Measurements from ENCODE around the gene KCNK5.

The KCNK5 gene, protein sequence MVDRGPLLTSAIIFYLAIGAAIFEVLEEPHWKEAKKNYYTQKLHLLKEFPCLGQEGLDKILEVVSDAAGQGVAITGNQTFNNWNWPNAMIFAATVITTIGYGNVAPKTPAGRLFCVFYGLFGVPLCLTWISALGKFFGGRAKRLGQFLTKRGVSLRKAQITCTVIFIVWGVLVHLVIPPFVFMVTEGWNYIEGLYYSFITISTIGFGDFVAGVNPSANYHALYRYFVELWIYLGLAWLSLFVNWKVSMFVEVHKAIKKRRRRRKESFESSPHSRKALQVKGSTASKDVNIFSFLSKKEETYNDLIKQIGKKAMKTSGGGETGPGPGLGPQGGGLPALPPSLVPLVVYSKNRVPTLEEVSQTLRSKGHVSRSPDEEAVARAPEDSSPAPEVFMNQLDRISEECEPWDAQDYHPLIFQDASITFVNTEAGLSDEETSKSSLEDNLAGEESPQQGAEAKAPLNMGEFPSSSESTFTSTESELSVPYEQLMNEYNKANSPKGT

DNA sequence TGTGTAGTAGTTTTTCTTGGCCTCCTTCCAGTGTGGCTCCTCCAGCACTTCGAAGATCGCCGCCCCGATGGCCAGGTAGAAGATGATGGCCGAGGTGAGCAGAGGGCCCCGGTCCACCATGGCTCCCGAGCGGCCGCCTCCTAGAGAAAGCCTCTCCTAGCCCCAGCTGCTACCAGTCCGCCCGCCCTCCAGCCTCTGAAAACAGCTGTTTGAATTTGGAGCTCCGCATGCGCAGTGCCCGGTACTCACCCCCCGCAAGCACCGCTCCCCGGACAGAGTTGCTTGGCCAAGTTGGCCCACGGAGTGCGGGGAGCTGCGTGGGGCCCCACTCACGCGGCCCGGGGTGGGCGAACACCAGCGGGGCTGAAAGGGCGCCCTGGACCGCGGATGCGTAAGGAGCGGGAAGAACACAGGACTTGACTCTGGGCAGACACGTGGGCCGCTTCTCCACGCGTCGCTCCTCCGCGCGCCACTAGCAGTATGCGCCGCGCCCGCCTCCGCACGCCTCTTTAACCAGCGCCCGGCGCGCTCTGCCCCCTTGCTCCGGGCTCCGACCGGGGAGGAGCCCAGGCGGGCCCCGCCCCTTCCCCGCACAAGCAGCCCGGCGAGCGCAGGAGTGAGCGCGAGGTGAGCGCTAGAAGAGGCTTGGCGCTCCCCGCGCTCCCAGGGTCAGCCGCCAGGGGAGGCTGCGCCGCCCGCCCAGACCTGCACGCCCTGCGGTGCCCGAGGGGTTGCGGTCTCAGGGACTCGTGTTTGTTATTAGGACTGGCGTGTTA lies at the start of gene KCNK5:
Gene KCNK5 (minus strand): TSS at position 484 of the 776 bp plus-strand sequence. CDS start 364 bp downstream, at position 120.
- H3K27ac ChIP-seq (ENCODE audit: low read depth, low read length): no peak within 1 kb of the TSS
- H3K9me3 ChIP-seq (ENCODE audit: control insufficient read depth in 5 of 5, low read length in 5 of 5): no peaks in the 10 kb centered on the region
- H3K27me3 ChIP-seq (ENCODE audit: control insufficient read depth in 5 of 5, insufficient read depth in 4 of 5, low read length in 5 of 5): peaks cover 0 to 19% (median 8%) of the 10 kb centered on the region in 5 donors
- no peaks in the 10 kb centered on the region for H3K36me3 ChIP-seq (ENCODE audit: control insufficient read depth in 5 of 5, insufficient read depth in 5 of 5, low read length in 5 of 5)
- H3K4me3 ChIP-seq (ENCODE audit: low read depth in 1 of 5, low read length in 5 of 5): peak within 1 kb of the TSS; percentile 59 to 68 (median 63)
- H3K4me1 ChIP-seq (ENCODE audit: control insufficient read depth in 5 of 5, insufficient read depth in 5 of 5, low read length in 5 of 5): peaks cover 4 to 38% (median 33%) of the 10 kb centered on the region in 5 donors
- peak within 1 kb of the TSS in 3 of 5 donors; percentile 43 to 67 (median 53) for H3K9ac ChIP-seq (ENCODE audit: low read length in 5 of 5)

DNA sequence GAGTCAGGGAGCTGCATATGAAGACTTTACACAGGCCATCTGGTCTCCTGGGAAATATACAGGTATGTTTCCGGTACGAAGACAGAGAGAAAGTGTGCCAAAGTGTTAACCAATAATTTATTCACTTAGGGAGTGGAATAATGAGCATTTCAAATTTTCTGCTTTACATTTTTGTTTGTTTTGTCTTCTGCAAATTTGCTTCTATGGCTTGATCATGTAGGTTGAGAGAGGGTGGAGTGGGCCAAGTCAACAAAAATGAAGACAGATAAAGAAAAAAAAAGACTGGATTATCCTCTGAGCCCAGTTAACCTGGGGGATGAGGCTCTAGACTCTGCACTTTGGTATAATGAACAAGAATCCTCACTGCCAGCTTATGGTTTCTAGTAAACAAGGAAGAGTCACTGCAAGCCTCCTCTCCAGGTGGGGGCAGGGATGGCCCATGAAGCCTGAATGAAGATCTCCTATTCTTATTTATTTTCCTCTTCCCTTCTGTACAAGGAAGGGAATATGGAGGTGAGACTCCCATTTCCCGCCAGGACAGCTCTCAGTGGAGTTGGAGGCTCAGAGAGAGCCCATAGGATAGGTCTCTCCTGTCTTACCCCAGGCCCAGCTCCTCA lies 47.2 kb upstream of the KCNK5 start:
- Histone ChIP-seq H3K4me1 (ENCODE audit: control insufficient read depth in 5 of 5, insufficient read depth in 5 of 5, low read length in 5 of 5) (peaks cover 2 to 8% (median 5%) of the 10 kb centered on the region in 5 donors), H3K27me3 (ENCODE audit: control insufficient read depth in 5 of 5, insufficient read depth in 4 of 5, low read length in 5 of 5) (peaks cover 0 to 5% (median 0%) of the 10 kb centered on the region in 5 donors), H3K9me3 (ENCODE audit: control insufficient read depth in 5 of 5, low read length in 5 of 5) (no peaks in the 10 kb centered on the region), H3K9ac (ENCODE audit: low read length in 5 of 5) (no peak overlapping the region), H3K4me3 (ENCODE audit: low read depth in 1 of 5, low read length in 5 of 5) (no peak overlapping the region), H3K27ac (ENCODE audit: low read depth, low read length) (no peak overlapping the region), H3K36me3 (ENCODE audit: control insufficient read depth in 5 of 5, insufficient read depth in 5 of 5, low read length in 5 of 5) (no peaks in the 10 kb centered on the region)

DNA sequence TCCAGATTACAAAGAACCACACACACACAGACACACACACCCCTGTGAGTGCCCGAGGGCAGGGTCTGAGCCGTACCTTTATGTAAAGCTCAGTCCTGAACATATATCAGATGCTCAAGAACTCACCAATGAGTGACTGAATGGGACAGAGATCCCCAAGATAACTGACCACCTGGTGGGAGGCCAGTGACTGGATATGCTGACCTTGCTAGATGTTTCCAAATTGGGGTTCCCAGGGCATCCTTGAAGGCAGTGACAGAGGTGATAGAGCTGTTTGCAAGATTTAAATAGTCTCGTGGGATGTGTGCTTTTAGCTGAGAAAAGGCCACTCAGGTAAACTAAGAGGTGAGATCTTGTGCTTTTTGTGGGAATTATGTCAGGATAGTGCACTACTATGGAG lies 45.6 kb upstream of the KCNK5 start:
- no peak overlapping the region for H3K27ac ChIP-seq (ENCODE audit: low read depth, low read length)
- H3K9ac ChIP-seq (ENCODE audit: low read length in 5 of 5): no peak overlapping the region
- H3K4me3 ChIP-seq (ENCODE audit: low read depth in 1 of 5, low read length in 5 of 5): no peak overlapping the region
- no peaks in the 10 kb centered on the region for H3K27me3 ChIP-seq (ENCODE audit: control insufficient read depth in 5 of 5, insufficient read depth in 4 of 5, low read length in 5 of 5)
- no peaks in the 10 kb centered on the region for H3K4me1 ChIP-seq (ENCODE audit: control insufficient read depth in 5 of 5, insufficient read depth in 5 of 5, low read length in 5 of 5)
- H3K9me3 ChIP-seq (ENCODE audit: control insufficient read depth in 5 of 5, low read length in 5 of 5): no peaks in the 10 kb centered on the region
- no peaks in the 10 kb centered on the region for H3K36me3 ChIP-seq (ENCODE audit: control insufficient read depth in 5 of 5, insufficient read depth in 5 of 5, low read length in 5 of 5)

DNA sequence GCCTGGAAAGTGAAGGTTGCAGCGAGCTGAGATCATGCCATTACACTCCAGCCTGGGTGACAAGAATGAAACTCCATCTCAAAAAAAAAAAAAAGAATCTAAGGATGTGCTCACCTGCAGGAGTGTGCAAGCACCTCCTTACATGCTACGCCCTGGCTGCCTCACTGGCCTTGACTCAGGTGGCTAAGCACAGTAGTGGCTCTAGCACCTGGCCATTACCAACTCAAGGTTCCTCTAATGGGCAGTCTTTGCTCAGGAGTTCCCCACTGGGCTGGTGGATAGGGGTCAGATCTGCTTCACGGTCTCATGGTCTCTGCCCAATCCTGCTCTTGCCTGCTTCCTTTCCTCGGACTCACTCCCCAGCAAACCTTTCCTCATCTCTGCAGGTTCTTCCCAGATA lies 45.2 kb upstream of the KCNK5 start:
- no peaks in the 10 kb centered on the region for H3K27me3 ChIP-seq (ENCODE audit: control insufficient read depth in 5 of 5, insufficient read depth in 4 of 5, low read length in 5 of 5)
- H3K9me3 ChIP-seq (ENCODE audit: control insufficient read depth in 5 of 5, low read length in 5 of 5): no peaks in the 10 kb centered on the region
- no peaks in the 10 kb centered on the region for H3K36me3 ChIP-seq (ENCODE audit: control insufficient read depth in 5 of 5, insufficient read depth in 5 of 5, low read length in 5 of 5)
- no peak overlapping the region for H3K9ac ChIP-seq (ENCODE audit: low read length in 5 of 5)
- H3K4me1 ChIP-seq (ENCODE audit: control insufficient read depth in 5 of 5, insufficient read depth in 5 of 5, low read length in 5 of 5): no peaks in the 10 kb centered on the region
- no peak overlapping the region for H3K4me3 ChIP-seq (ENCODE audit: low read depth in 1 of 5, low read length in 5 of 5)
- no peak overlapping the region for H3K27ac ChIP-seq (ENCODE audit: low read depth, low read length)

DNA sequence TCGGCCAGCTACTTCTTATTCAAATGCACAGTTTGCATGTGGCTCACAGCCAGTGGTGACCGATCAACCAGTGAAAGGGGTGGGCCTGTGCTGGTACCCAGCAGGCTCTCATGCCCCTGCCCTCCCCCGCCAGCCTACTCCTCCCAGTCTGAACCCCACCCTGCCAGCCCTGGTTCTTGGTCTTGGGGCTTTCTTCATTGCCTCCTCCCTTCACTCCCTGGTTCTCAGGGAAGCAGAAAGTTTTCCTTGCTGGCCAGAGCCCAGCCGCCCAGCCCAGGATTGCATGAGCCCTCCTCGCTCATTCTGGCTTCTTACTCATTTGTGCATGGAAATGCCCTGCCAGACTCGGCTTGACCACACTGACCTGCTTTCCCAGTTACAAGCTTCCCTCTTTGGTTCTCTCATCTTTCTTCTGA lies 44.1 kb upstream of the KCNK5 start:
- no peak overlapping the region for H3K9ac ChIP-seq (ENCODE audit: low read length in 5 of 5)
- no peaks in the 10 kb centered on the region for H3K9me3 ChIP-seq (ENCODE audit: control insufficient read depth in 5 of 5, low read length in 5 of 5)
- H3K4me3 ChIP-seq (ENCODE audit: low read depth in 1 of 5, low read length in 5 of 5): no peak overlapping the region
- H3K36me3 ChIP-seq (ENCODE audit: control insufficient read depth in 5 of 5, insufficient read depth in 5 of 5, low read length in 5 of 5): no peaks in the 10 kb centered on the region
- H3K27ac ChIP-seq (ENCODE audit: low read depth, low read length): no peak overlapping the region
- H3K27me3 ChIP-seq (ENCODE audit: control insufficient read depth in 5 of 5, insufficient read depth in 4 of 5, low read length in 5 of 5): no peaks in the 10 kb centered on the region
- no peaks in the 10 kb centered on the region for H3K4me1 ChIP-seq (ENCODE audit: control insufficient read depth in 5 of 5, insufficient read depth in 5 of 5, low read length in 5 of 5)

DNA sequence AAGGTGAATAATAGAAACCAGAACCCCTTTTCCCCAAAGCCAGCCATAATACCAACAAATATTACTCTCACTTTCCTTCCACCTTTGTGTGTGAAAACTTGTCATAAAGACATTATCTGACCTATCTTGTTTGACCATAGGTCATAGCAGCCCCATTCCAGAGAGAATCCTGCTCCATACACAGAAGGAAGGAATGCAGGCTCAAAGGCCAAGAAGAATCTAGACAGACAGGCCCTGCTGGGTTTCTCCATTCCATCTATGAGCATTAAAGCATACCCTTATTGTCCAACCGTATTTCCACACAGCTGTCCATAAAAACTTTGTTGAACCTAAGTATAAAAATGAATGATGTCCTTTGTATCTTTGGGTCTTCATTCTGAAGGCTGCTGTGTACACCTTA lies 40.7 kb upstream of the KCNK5 start:
- no peak overlapping the region for H3K4me3 ChIP-seq (ENCODE audit: low read depth in 1 of 5, low read length in 5 of 5)
- H3K9ac ChIP-seq (ENCODE audit: low read length in 5 of 5): no peak overlapping the region
- no peaks in the 10 kb centered on the region for H3K4me1 ChIP-seq (ENCODE audit: control insufficient read depth in 5 of 5, insufficient read depth in 5 of 5, low read length in 5 of 5)
- H3K36me3 ChIP-seq (ENCODE audit: control insufficient read depth in 5 of 5, insufficient read depth in 5 of 5, low read length in 5 of 5): no peaks in the 10 kb centered on the region
- no peaks in the 10 kb centered on the region for H3K27me3 ChIP-seq (ENCODE audit: control insufficient read depth in 5 of 5, insufficient read depth in 4 of 5, low read length in 5 of 5)
- no peak overlapping the region for H3K27ac ChIP-seq (ENCODE audit: low read depth, low read length)
- no peaks in the 10 kb centered on the region for H3K9me3 ChIP-seq (ENCODE audit: control insufficient read depth in 5 of 5, low read length in 5 of 5)

DNA sequence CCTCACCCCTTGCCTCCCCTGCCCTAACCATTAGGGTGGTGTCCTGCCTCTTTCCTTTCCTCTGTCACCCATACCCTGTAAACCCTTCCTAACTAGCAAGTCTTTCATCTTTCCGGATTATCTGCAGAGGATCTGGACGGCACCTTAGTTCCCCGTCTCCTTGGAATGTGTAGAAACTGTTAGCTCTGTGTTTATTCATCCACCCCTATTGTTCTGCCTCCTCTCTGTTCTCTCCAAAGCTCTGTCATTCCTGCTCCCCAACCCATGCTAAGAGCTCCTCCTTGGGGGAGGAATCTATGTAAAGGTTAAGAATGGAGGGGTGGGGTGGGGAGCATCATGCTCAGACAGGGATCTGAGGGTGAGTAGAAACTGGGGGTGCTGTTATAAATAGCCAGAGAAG lies 39.4 kb upstream of the KCNK5 start:
- Histone ChIP-seq H3K36me3 (ENCODE audit: control insufficient read depth in 5 of 5, insufficient read depth in 5 of 5, low read length in 5 of 5) (no peaks in the 10 kb centered on the region), H3K4me3 (ENCODE audit: low read depth in 1 of 5, low read length in 5 of 5) (no peak overlapping the region), H3K9me3 (ENCODE audit: control insufficient read depth in 5 of 5, low read length in 5 of 5) (no peaks in the 10 kb centered on the region), H3K27ac (ENCODE audit: low read depth, low read length) (no peak overlapping the region), H3K9ac (ENCODE audit: low read length in 5 of 5) (no peak overlapping the region), H3K27me3 (ENCODE audit: control insufficient read depth in 5 of 5, insufficient read depth in 4 of 5, low read length in 5 of 5) (no peaks in the 10 kb centered on the region), H3K4me1 (ENCODE audit: control insufficient read depth in 5 of 5, insufficient read depth in 5 of 5, low read length in 5 of 5) (peaks cover 0 to 3% (median 2%) of the 10 kb centered on the region in 5 donors)

DNA sequence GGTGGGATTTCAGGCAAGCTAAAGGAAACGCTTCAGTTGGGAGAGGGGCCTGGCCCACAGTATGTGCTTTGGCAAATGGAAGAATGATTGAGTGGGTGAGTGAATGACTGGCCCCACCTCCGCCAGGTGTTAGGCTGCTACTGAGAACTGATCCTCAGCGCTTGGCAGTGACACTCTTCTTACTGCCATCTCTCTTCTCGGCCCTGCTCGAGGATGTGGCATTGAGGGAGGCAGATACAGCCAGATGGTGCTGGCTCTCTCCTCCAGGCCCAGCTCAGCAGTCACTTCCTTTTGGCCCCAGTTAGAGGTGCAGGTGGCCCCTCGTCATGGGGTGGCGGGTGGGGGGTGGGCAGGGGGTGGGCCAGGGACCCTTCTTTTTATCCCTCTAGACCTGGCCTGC lies 38.9 kb upstream of the KCNK5 start:
- Histone ChIP-seq H3K27ac (ENCODE audit: low read depth, low read length) (no peak overlapping the region), H3K27me3 (ENCODE audit: control insufficient read depth in 5 of 5, insufficient read depth in 4 of 5, low read length in 5 of 5) (no peaks in the 10 kb centered on the region), H3K4me1 (ENCODE audit: control insufficient read depth in 5 of 5, insufficient read depth in 5 of 5, low read length in 5 of 5) (peaks cover 0 to 8% (median 7%) of the 10 kb centered on the region in 5 donors), H3K9ac (ENCODE audit: low read length in 5 of 5) (no peak overlapping the region), H3K36me3 (ENCODE audit: control insufficient read depth in 5 of 5, insufficient read depth in 5 of 5, low read length in 5 of 5) (no peaks in the 10 kb centered on the region), H3K4me3 (ENCODE audit: low read depth in 1 of 5, low read length in 5 of 5) (no peak overlapping the region), H3K9me3 (ENCODE audit: control insufficient read depth in 5 of 5, low read length in 5 of 5) (no peaks in the 10 kb centered on the region)

DNA sequence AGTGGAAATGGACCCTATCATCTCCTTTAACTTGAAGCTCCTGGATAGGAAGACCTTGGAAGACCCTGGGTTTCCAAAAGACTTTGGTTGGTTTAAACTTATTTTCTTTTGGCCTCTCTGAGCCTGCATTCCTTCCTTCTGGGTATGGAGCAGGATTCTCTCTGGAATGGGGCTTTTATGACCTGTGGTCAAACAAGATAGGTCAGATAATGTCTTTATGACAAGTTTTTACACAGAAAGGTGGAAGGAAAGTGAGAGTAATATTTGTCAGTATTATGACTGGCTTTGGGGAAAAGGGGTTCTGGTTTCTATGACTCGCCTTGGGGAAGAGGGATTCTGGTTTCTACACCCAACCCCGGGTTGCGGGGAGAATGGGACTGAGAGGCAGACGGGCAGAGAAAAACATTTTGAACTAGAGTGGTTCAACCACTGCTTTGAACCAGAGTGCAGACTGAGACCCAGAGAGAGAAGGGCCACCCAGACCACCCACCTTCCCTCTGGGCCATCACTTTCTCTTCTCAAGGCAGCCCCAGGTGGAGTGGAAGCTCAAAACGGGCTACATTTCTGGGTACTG lies 37.6 kb upstream of the KCNK5 start:
- no peaks in the 10 kb centered on the region for H3K36me3 ChIP-seq (ENCODE audit: control insufficient read depth in 5 of 5, insufficient read depth in 5 of 5, low read length in 5 of 5)
- no peaks in the 10 kb centered on the region for H3K9me3 ChIP-seq (ENCODE audit: control insufficient read depth in 5 of 5, low read length in 5 of 5)
- no peak overlapping the region for H3K9ac ChIP-seq (ENCODE audit: low read length in 5 of 5)
- H3K4me1 ChIP-seq (ENCODE audit: control insufficient read depth in 5 of 5, insufficient read depth in 5 of 5, low read length in 5 of 5): peaks cover 0 to 13% (median 7%) of the 10 kb centered on the region in 5 donors
- H3K27me3 ChIP-seq (ENCODE audit: control insufficient read depth in 5 of 5, insufficient read depth in 4 of 5, low read length in 5 of 5): no peaks in the 10 kb centered on the region
- no peak overlapping the region for H3K4me3 ChIP-seq (ENCODE audit: low read depth in 1 of 5, low read length in 5 of 5)
- no peak overlapping the region for H3K27ac ChIP-seq (ENCODE audit: low read depth, low read length)

All from subcutaneous abdominal adipose tissue (tissue), 5 donors.